Vagina (tissue), 2 donors: ENCODE results near the gene MINDY3.

Experiments
- CTCF ChIP-seq, 3 experiments: fragments of 450-650 bp in 2 of 3; fragments of 200-600 bp in 1 of 3; sonication (generic) in 1 of 3; IDR thresholded peaks; one replicate each; pipeline ENCODE4 v1.5.1; 2017 to 2019; ENCODE audit warnings: antibody characterized with exemption in 3 of 3, mild to moderate bottlenecking in 2 of 3, moderate library complexity in 2 of 3
- POLR2AphosphoS5 ChIP-seq, 2 donors: sonication (generic); formaldehyde crosslinking; IDR thresholded peaks; one replicate each; pipeline ENCODE4 v1.9.0; 2017; ENCODE audit warnings: antibody characterized with exemption in 2 of 2, mild to moderate bottlenecking in 2 of 2, low read depth in 1 of 2; ENCODE audit not compliant: insufficient read depth in 1 of 2

GRCh38 chr10:15742836-15743235, 117.5 kb downstream of the MINDY3 start:
- TF ChIP-seq POLR2AphosphoS5 (IDR thresholded peaks at IDR 0.05; ENCODE audit: insufficient read depth in 1 of 2, low read depth in 1 of 2), result no peak
- TF ChIP-seq CTCF (IDR thresholded peaks at IDR 0.05), result no peak
